Peyer's patch (tissue), 4 donors: ENCODE data around the gene GPC3.

Experiments
- CTCF ChIP-seq, 6 experiments: fragments of 450-650 bp in 4 of 6; fragments of 200-600 bp in 2 of 6; sonication (generic) in 1 of 6; IDR thresholded peaks; one replicate each; pipeline ENCODE4 v1.5.1; 2017 to 2019; ENCODE audit warnings: antibody characterized with exemption in 6 of 6, mild to moderate bottlenecking in 3 of 6, moderate library complexity in 1 of 6
- POLR2A ChIP-seq, 2 donors: fragments of 450-650 bp; IDR thresholded peaks; one replicate each; pipeline ENCODE4 v1.5.1; 2017; ENCODE audit warnings: antibody characterized with exemption in 2 of 2, mild to moderate bottlenecking in 2 of 2, moderate library complexity in 2 of 2

- TF ChIP-seq CTCF (IDR thresholded peaks at IDR 0.05): peak; percentile 15 to 83 (median 67)
- no peak for TF ChIP-seq POLR2A (IDR thresholded peaks at IDR 0.05)
Measured at GRCh38 chrX:133670383-133670782, 315.0 kb downstream of the GPC3 start.
